Spleen (tissue), 11 donors: Measurements from ENCODE around the gene WRAP73. TPM values are rescaled to one million over a fixed set of nuclear protein-coding genes. Genes with fewer than 3 reads are reported as not detected.

ENCODE experiments used
- DNase-seq: peaks from one replicate; pipeline ENCODE4 v3.0.0-alpha.2; 2020
- H3K27ac ChIP-seq, 8 donors: fragments of 200-600 bp; sonication (generic) in 7 of 8; 1 replicate in 4 of 8; 2 replicates in 4 of 8; pipeline versions ENCODE4 v1.5.0 to v1.8.0; 2016 to 2021; ENCODE audit warnings: inconsistent platforms in 4 of 8, mild to moderate bottlenecking in 4 of 8, moderate library complexity in 1 of 8
- H3K27me3 ChIP-seq, 7 donors: fragments of 200-600 bp; sonication (generic) in 6 of 7; replicated peaks in 1 of 7; 1 replicate in 4 of 7; 2 replicates in 3 of 7; pipeline versions ENCODE4 v1.5.0 to v1.8.0; 2016 to 2021; ENCODE audit warnings: inconsistent platforms in 3 of 7, mild to moderate bottlenecking in 1 of 7
- H3K36me3 ChIP-seq, 6 donors: fragments of 200-600 bp; sonication (generic) in 5 of 6; 1 replicate in 4 of 6; 2 replicates in 2 of 6; pipeline versions ENCODE4 v1.5.0 to v1.8.0; 2016 to 2021; ENCODE audit warnings: inconsistent platforms in 2 of 6
- H3K4me1 ChIP-seq, 6 donors: fragments of 200-600 bp; sonication (generic) in 5 of 6; 1 replicate in 3 of 6; 2 replicates in 3 of 6; pipeline versions ENCODE4 v1.5.0 to v1.8.0; 2016 to 2021; ENCODE audit warnings: inconsistent platforms in 3 of 6
- H3K4me3 ChIP-seq, 8 donors: fragments of 200-600 bp; sonication (generic) in 7 of 8; 1 replicate in 4 of 8; 2 replicates in 4 of 8; pipeline versions ENCODE4 v1.5.0 to v1.8.0; 2016 to 2021; ENCODE audit warnings: inconsistent platforms in 4 of 8, mild to moderate bottlenecking in 4 of 8, moderate library complexity in 2 of 8
- H3K9me3 ChIP-seq, 8 donors: fragments of 200-600 bp; sonication (generic) in 7 of 8; 1 replicate in 4 of 8; 2 replicates in 4 of 8; pipeline versions ENCODE4 v1.5.0 to v1.8.0; 2016 to 2021; ENCODE audit warnings: inconsistent platforms in 4 of 8
- POLR2A ChIP-seq, 3 donors: fragments of 450-650 bp; IDR thresholded peaks; one replicate each; pipeline ENCODE4 v1.5.1; 2017; ENCODE audit warnings: antibody characterized with exemption in 3 of 3, mild to moderate bottlenecking in 1 of 3
- POLR2AphosphoS5 ChIP-seq, 3 donors: sonication (generic); formaldehyde crosslinking; IDR thresholded peaks; one replicate each; pipeline ENCODE4 v1.5.1; 2017; ENCODE audit warnings: antibody characterized with exemption in 3 of 3
- WGBS, 5 donors: extraction: QIAGEN DNeasy Blood & Tissue Kit in 3 of 5; methylation state at CpG; one replicate each; pipeline versions ENCODE4 v1.1.5 to v1.1.7; 2013 to 2018; 5-methylcytosine and 5-hydroxymethylcytosine counted together
- intact Hi-C: fragments of 100-400 bp; cut with DNase I; formaldehyde crosslinking; loops from one replicate; pipeline ENCODE4 v1.15.0; 2023; ENCODE audit warnings: low total_unique reads
- polyA plus RNA-seq, 3 donors: library from polyadenylated mRNA; stranded (reverse); fragments of 200-250 nt; gene quantifications; one replicate each; pipeline ENCODE4 v1.2.1, GENCODE V29; 2013
- total RNA-seq, 7 donors: library from RNA; depleted of rRNA in 3 of 7; stranded (reverse); fragments of >200 nt in 3 of 7; fragmentation: NEBNext Ultra II Directional in 4 of 7; extraction: Animal tissue kit (Norgen Biotek cat#: 25700) in 4 of 7; gene quantifications; one replicate each; pipeline versions ENCODE4 v1.1.0 to v1.2.1, GENCODE V29; 2016 to 2021
- TF ChIP-seq, protein P1 (sequence below), 11 experiments: fragments of 200-600 bp in 7 of 11; fragments of 450-650 bp in 4 of 11; sonication (generic) in 4 of 11; IDR thresholded peaks in 8 of 11; conservative IDR thresholded peaks in 3 of 11; 1 replicate in 7 of 11; 2 replicates in 4 of 11; pipeline versions ENCODE4 v1.4.0 to v1.8.0; 2016 to 2021; ENCODE audit warnings: antibody characterized with exemption in 11 of 11, inconsistent platforms in 4 of 11, mild to moderate bottlenecking in 1 of 11
- donor health status: healthy with polysubstance abuse.
- donor health status: DM: no; HTN: no; CAD: no; lungs with moderate emphysema.
- donor health status: DM: no; HTN: no; CAD: no.
- donor health status: Bipolar disorder and iron deficiency.
- donor health status: healthy.
- donor health status: DM: no; HTN: no; CAD: no.
- donor health status: DM: yes; HTN: yes; CAD: no.

The WRAP73 gene
- total and polyA plus RNA-seq, 10 donors: 20.1 to 28.3 (median 25.3) TPM

DNA sequence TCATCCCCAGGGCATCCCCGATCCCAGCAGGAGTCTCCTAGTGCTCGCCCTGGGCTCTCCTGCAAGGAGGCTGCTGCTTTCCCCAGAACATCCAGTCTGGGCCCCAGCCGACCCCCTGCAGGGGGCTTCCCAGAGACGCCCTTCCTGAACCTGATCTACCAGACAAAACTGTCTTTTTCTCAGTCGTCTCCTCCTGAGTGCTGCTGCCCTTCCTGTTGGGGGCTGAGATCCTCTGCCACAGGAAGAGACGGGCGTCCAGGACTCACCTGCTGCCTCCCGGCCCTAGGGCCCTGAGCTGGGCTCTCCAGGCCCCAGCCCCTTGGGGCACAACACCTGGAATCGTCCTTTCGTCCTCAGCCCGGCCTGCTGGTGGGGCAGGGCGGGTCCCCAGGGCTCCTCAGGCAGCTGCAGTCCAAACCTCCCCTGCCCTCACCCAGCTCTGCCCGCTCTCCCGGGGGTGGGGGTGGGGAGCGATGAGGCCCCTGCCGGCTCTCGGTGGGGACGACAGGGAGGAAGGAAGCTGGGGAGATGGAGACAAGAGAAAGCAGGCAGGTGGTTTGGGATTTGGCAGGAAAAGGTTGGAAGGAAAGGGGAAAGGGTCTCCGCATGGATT lies 39.3 kb upstream of the WRAP73 start:
- Histone ChIP-seq H3K4me3 (no peak overlapping the region), H3K27me3 (peaks cover 0 to 76% (median 8%) of the 10 kb centered on the region in 7 donors), H3K9me3 (no peaks in the 10 kb centered on the region), H3K27ac (no peak overlapping the region), H3K4me1 (peaks cover 0 to 13% (median 4%) of the 10 kb centered on the region in 6 donors), H3K36me3 (no peaks in the 10 kb centered on the region)
- intact Hi-C loops: no loop called here
- WGBS, 5 donors: 43 to 57% (median 48%) methylated on average over 18 to 19 of the region's 19 CpGs
- DNase-seq: no peak
- TF ChIP-seq POLR2AphosphoS5 (IDR thresholded peaks at IDR 0.05) (no peak), POLR2A (IDR thresholded peaks at IDR 0.05) (no peak)
- TF ChIP-seq, protein P1, sequence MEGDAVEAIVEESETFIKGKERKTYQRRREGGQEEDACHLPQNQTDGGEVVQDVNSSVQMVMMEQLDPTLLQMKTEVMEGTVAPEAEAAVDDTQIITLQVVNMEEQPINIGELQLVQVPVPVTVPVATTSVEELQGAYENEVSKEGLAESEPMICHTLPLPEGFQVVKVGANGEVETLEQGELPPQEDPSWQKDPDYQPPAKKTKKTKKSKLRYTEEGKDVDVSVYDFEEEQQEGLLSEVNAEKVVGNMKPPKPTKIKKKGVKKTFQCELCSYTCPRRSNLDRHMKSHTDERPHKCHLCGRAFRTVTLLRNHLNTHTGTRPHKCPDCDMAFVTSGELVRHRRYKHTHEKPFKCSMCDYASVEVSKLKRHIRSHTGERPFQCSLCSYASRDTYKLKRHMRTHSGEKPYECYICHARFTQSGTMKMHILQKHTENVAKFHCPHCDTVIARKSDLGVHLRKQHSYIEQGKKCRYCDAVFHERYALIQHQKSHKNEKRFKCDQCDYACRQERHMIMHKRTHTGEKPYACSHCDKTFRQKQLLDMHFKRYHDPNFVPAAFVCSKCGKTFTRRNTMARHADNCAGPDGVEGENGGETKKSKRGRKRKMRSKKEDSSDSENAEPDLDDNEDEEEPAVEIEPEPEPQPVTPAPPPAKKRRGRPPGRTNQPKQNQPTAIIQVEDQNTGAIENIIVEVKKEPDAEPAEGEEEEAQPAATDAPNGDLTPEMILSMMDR (IDR thresholded peaks at IDR 0.05 in 8 of 11, conservative IDR thresholded peaks at IDR 0.05 in 3 of 11): no peak

DNA sequence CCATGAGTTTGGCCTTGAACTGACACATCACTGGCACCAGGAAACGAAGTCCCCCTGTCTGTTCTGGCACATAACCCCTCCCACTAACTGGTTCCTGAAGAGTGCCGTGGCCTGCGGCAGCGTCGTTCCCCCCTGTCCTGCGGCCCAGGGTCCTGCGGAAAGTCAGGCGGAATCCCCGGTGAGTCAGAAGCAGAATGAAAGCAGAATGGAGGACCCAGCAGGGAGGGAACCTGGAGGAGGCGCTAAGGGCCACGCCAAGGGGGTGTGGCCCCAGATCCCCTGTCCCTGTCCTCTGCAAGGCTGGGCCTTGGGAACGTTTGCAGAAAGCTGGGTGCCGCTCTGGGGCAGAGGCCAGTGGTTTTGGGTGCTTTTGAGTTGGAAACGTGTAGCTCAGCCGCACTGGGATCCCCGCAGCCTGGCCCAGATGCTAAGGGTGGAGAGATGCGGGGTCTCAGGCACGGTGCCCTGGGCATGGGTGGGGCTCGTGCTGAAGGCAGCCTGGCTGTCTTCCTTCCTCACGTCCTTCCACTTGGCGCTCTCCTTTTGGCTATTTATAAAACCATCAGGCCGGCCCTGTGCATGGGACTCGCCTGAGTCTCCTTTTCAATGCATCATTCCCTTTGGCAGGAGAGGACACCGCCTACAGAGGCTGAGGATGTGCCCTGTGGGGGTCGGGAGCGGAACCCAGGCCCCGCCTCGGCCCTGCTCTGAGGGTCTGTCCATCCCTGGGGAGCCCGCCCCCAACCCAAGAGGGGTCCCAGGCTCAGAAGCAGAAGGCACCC lies 38.6 kb upstream of the WRAP73 start:
- WGBS, 5 donors: 50 to 70% (median 60%) methylated on average over 24 to 29 of the region's 29 CpGs
- Histone ChIP-seq H3K27me3 (peaks cover 0 to 83% (median 8%) of the 10 kb centered on the region in 7 donors), H3K9me3 (no peaks in the 10 kb centered on the region), H3K4me1 (peaks cover 0 to 20% (median 7%) of the 10 kb centered on the region in 6 donors), H3K27ac (no peak overlapping the region), H3K4me3 (no peak overlapping the region), H3K36me3 (no peaks in the 10 kb centered on the region)
- no peak for DNase-seq
- TF ChIP-seq POLR2AphosphoS5 (IDR thresholded peaks at IDR 0.05) (no peak), POLR2A (IDR thresholded peaks at IDR 0.05) (no peak)
- TF ChIP-seq, protein P1 (IDR thresholded peaks at IDR 0.05 in 8 of 11, conservative IDR thresholded peaks at IDR 0.05 in 3 of 11): no peak
- intact Hi-C loops: no loop called here

DNA sequence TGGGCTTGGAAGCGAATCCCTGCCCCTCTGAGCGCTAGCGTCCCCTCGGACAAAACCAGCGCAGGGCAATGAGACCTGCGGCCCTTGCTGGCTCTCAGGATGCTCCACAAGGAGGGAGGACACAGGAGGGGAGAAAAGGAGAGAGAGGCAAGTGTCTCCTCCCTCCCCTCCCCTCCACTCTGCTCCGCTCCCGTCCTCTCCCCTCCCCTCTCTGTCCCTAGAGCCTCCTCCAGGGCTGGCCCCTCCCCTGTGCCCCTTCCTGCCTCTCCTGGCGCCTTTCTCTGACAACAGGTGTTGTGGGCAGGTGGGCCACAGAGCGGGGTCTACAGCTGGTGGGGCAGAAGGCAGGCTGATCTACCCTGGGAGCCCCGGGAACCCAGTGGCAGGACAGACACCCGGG lies 37.6 kb upstream of the WRAP73 start:
- intact Hi-C loops: no loop called here
- DNase-seq: no peak
- Histone ChIP-seq H3K36me3 (no peaks in the 10 kb centered on the region), H3K4me3 (no peak overlapping the region), H3K27me3 (peaks cover 0 to 77% (median 8%) of the 10 kb centered on the region in 7 donors), H3K9me3 (no peaks in the 10 kb centered on the region), H3K4me1 (peaks cover 0 to 21% (median 7%) of the 10 kb centered on the region in 6 donors), H3K27ac (no peak overlapping the region)
- TF ChIP-seq, protein P1 (IDR thresholded peaks at IDR 0.05 in 8 of 11, conservative IDR thresholded peaks at IDR 0.05 in 3 of 11): no peak
- no peak for TF ChIP-seq POLR2A (IDR thresholded peaks at IDR 0.05)
- WGBS, 5 donors: 83 to 87% (median 85%) methylated on average over 12 of the region's 12 CpGs

DNA sequence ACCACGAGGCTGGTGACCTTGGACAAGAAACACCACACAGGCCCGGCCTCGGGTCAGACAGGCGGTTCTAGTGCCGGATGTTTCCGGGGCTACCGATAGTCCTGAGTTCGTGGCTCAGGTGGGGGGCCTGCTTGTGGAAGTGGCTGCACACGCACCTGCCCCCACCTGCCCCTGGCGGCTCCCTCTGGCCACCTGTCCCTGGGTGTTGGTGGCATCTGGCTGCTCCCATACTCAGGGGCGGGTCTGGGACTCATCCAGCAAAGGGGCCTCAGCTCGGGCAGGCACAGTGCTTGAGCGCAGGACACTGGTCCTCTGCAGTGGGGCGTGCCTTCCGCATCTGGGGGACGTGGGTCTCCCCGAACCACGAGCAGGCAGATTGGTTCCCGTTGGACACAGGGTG lies 36.0 kb upstream of the WRAP73 start:
- intact Hi-C loops: no loop called here
- DNase-seq: no peak
- H3K27ac ChIP-seq: no peak overlapping the region
- H3K9me3 ChIP-seq: no peaks in the 10 kb centered on the region
- WGBS, 5 donors: 84 to 100% (median 90%) methylated on average over 2 to 19 of the region's 19 CpGs
- no peak overlapping the region for H3K4me3 ChIP-seq
- no peaks in the 10 kb centered on the region for H3K36me3 ChIP-seq
- TF ChIP-seq POLR2A (IDR thresholded peaks at IDR 0.05): no peak
- TF ChIP-seq, protein P1 (IDR thresholded peaks at IDR 0.05 in 8 of 11, conservative IDR thresholded peaks at IDR 0.05 in 3 of 11): no peak
- TF ChIP-seq POLR2AphosphoS5 (IDR thresholded peaks at IDR 0.05): no peak
- peaks cover 0 to 21% (median 7%) of the 10 kb centered on the region in 6 donors for H3K4me1 ChIP-seq
- peaks cover 0 to 75% (median 8%) of the 10 kb centered on the region in 7 donors for H3K27me3 ChIP-seq
